HG02870 (cell line): ENCODE data around the gene NUP205.

Experiments used
- ATAC-seq: cut with Tn5 transposase; IDR thresholded peaks from one replicate; pipeline ENCODE4 v1.9.1; 2021; ENCODE audit warnings: mild to moderate bottlenecking, moderate library complexity; ENCODE audit not compliant: unreplicated experiment

Gene NUP205

GRCh38 chr7:135697276-135698049 is 139.7 kb downstream of the NUP205 start:
- ATAC-seq, result no peak
